8988T (cell line): ENCODE measurements around the gene TMEM9.

Experiments used
- DNase-seq: peaks from one replicate; pipeline ENCODE4 v3.0.0; 2011

The TMEM9 gene

DNA sequence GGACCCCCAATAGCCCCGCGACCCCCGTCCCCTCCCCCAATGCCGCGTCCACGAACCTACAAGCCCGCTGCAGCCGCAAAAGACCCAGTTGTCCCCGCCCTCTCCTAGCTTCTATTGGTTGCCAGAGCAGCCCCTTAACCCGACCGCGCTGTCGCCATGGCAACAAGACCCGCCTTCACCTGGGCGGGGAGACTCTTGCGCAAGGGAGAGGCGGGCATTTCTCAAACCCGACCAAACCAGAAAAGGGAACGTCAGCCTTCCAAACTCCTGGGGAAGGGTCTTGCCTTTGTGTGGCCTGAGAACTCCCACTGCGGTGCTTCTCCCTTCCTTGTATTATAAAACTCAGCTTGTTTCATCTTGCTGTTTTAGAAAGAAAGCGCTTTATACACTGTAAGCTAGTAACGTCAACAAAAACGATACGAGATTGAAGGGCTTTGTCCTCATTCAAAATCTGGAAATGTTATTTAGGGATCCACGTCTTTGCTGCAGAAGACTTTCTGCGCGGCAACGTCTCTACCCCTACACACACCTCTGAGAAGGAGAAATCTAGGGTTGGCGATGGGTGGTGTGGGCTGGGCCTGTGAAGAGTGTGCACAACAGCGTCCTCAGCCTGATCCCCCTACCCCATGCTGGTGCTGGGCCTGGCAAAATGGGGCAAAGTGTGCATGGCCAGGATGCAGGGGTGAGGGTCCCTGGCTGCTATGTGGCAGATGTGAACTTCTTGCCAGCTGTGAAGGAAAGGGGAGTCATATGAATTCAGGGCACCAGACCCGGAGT lies at the start of gene TMEM9:
Gene TMEM9, minus strand, starts transcription at position 86 of the 777 bp plus-strand sequence. CDS start 551 bp downstream, outside the sequence.
- DNase-seq, result peak; percentile 92

GRCh38 chr1:201198598-201198997 lies 44.3 kb upstream of the TMEM9 start:
- DNase-seq, result no peak

- no peak for DNase-seq
Observed at GRCh38 chr1:201194046-201194445, 39.8 kb upstream of the TMEM9 start.

DNA sequence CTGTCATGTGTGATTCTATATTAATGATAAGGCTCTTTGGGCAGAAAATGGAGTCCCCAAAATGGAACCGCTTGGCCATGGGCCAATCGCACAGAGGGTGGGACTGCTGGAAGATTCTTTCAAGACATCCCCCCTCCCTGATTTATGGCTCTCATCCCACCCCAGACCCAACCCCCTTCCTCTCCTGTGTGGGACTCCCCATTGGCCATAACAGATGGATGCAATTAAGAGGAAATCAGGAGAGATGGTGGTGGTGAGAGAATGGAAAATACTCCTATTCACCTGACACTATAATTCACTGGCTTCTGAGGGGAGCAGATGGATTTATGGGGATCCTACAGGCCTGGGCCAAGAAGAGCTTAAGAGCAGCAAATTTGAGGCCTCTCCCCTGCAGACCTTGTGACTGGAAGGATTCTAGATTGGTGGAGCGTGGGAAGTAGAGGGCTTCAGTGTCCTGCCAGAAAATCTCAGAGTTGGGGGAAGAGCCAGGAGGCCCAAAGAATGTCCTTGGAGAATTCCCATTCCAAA lies 38.1 kb upstream of the TMEM9 start:
- no peak for DNase-seq

GRCh38 chr1:201191653-201192260 lies 37.5 kb upstream of the TMEM9 start:
- peak; percentile 56 for DNase-seq

GRCh38 chr1:201190624-201191051 lies 36.4 kb upstream of the TMEM9 start, which contains the start of gene IGFN1:
IGFN1 (plus strand) TSS chr1:201190824; CDS start chr1:201193294, 2,470 bp downstream.
- DNase-seq, result no peak

- no peak for DNase-seq
Observed at GRCh38 chr1:201190005-201190404, 35.7 kb upstream of the TMEM9 start.

GRCh38 chr1:201189085-201189484 lies 34.8 kb upstream of the TMEM9 start:
- no peak for DNase-seq

DNA sequence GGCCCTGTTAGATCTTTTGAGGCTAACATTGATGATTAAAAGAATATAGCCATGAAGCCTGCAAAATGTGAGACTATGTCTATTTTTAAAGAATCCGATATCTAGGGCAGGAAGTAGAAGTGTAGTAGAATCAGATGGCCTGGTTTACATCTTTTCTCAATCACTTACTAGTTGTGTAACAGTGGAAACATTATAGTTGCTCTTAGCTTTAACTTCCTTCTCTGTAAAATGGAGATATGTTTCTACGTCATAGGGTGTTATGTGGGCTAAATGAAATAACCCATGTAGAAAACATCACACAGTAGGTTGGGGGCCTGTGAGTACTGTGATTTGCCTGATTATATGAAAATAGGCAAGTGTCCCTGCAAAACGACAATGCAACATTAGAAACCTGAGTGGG lies 31.9 kb upstream of the TMEM9 start:
- DNase-seq, result no peak

DNA sequence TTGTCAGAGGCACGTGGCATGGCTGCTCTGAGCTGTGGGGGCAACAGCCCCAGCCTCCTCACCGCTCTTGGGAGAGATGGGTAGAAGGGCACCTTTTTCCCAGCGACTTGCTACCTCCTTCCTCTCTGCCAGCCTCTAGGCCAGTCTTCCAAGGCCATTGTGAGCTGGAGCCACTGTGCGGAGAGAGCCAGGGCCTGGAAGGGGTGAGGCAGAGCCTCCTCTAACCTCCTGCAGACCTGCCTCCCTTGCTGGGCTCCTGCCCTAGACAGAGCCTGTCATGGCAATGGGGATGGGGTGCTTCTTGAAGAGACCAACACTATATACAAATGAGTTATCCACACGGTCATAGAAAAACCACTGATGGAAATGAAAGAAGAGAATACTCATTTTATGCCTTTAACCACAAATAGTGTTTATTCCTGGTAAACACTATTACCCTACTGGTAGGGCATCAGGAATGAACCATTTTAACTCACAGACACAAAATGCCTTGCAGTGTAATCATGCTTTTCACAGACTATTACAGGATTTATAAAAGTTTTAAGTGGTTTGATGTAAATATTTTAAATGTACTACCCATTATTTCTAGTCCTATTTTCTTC lies 31.4 kb upstream of the TMEM9 start:
- no peak for DNase-seq

DNA sequence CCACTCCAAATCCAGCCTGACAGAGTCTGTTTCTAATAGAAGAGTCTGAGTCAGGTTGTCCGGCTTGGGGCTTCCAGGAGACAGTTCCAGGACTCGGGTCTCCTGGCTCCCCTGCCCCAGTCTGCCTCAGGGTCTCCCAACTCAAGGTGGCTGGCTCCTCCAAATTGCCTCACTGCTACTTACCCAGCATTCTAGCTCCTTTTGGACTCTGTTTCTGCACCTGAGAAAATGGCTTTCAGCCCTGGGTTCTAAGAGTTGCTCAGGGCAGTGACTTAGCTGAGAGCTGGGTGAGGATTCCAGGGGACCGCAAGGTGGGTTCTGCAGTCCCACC lies 30.8 kb upstream of the TMEM9 start:
- no peak for DNase-seq

DNA sequence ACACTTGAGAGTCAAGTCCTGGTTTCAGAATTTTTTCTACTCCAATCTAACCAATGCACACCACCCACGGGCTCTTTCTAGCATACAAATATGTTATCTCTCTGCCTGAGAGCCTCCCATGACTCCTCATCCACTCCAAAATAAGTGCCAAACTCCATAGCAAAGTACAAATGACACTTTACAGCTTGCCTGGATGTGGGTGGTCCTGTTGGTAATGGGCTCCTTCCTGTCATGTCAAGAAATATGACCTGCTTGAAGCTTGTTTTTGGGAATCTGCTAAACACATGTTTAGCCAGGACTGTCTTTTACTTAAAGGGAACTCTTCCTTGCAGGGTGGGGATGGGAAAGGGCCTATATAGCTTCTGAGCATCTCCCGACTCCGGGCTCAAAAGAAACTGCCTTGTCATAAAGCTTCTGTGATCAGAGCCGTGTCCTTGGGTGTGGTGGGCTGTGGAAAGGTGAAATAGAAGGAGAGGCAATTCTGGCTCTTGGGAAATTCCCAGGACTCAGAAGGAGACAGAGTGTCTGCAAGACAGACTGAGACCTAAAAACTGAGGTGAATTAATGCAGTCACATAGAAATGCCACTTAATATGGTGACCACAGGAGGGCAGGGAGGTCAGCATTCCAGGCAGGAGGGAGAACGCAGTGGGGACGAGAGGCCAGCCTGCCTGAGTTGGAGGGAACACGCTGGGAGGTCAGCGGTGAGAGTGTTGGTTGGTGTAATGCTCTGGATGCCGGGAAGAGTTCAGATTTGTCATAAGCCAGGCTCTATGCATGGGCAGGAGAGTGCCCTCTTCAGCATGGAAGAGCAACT lies 30.2 kb upstream of the TMEM9 start:
- peak; percentile 50 for DNase-seq

GRCh38 chr1:201183753-201184152 lies 29.5 kb upstream of the TMEM9 start:
- DNase-seq, result no peak

- no peak for DNase-seq
Observed at GRCh38 chr1:201183209-201183608, 28.9 kb upstream of the TMEM9 start.

DNA sequence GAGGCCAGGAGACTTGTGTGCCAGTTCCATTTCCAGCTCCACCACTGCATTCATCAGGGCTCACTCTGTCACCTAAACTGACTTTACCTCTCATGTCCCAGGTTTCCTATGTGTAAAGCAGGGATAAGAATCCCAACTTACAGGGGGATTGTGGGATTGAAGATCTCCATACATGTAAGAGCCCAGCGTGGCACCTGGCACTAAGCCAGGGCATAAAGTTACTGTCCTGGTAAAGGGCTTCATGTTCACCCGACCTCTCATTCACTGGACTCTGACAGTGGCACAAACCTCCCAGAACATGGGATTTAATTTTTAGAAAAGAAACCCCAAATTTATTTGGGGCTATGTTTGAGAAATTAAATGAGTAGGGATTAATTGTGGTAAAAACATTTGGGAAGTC lies 27.5 kb upstream of the TMEM9 start:
- DNase-seq, result no peak

- DNase-seq, result no peak
Observed at GRCh38 chr1:201181323-201181722, 27.0 kb upstream of the TMEM9 start.

DNA sequence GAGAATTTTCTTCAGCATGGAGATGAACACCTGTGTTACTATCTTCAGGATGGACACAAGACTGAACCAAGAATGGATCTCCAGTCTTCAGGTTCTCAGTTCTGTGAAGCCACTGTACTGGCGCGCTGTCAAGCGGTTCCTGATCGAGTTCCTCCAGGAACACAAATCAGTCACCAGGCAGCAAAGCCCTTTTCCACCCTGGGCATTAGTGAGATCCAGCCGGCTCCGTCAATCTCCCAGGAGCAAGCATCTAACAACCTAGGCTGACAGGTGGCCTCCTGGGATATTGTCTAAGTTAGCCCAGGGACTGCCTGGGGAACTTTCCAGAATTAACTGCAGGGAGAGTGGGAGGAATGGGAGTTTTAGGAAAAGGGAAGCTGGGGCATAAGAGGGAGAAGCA lies 26.6 kb upstream of the TMEM9 start:
- no peak for DNase-seq

- no peak for DNase-seq
Observed at GRCh38 chr1:201180141-201180540, 25.9 kb upstream of the TMEM9 start.

- DNase-seq, result no peak
Observed at GRCh38 chr1:201178718-201179117, 24.4 kb upstream of the TMEM9 start.

DNA sequence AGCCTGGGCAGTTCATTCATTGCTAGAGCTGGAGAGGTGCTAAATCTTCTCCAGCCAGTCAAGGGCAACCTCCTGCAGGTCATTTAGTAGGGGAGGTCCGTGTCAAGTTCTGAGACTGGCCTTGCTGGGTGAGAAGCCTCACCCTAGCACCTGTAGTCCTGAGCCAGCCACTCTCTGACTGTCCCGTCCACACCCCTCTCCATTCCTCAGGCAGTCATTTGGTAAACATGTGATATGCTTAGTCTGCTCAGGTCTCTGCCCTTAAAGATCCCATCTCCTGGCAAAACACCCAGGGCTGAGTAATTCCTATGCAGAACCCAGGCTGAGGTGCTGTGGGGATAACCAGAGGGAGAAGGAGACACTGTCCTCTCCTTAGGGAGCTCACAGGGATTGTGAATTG lies 22.7 kb upstream of the TMEM9 start:
- no peak for DNase-seq

DNA sequence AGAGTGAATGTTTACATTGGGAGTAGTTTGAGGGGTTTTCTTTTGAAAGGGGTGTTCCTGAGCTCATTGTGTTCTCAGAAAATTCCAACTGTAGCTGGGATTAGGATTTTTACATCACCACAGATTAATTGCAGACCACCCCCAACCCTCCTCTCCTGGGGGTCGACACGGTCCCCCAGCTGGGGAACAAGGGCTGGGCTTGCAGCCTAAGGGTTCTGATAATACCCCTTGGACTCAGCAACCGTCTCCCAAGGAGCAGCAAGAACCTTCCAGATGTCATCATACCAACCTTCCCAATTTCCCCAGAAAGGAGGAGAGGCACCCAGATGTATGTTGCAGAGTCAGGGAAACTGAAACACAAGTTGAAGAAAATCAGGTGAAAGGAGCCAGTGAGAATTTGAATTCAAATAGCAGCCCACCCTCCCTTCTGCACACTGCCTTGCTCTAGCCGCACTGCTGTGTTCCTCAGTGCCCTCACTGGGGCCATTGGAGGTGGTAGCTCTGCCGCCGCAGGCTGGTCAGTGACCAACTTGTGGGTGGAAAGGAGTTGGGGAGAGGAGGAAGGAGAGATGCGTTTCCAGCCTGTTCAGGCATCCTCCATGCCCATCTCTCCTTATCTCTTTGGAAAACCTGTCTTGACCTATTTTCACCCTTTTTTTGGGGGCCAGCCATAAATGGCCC lies 21.7 kb upstream of the TMEM9 start:
- DNase-seq, result no peak

DNA sequence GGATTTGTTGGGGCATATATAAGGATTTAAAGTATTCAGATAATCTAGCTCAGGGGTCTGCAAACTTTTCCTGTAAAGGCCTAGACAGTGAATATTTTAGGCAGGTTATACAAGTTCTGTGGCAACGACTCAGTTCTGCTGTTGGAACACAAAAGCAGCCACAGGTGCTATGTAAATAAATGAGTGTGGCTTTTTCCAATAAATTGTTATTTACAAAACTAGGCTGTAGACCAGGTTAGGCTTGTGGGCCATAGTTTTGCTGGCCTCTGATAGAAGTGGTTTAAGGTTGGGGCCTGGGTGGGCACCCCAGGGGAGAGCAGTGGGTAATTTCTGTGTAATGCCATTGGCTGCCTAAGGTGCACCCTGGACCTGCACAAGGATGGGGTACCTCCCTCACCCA lies 19.5 kb upstream of the TMEM9 start:
- no peak for DNase-seq
